Right lobe of liver (tissue), 6 donors: ENCODE data around the gene TCAP. TPM values are rescaled to one million over a fixed set of nuclear protein-coding genes. Genes with fewer than 3 reads are reported as not detected.
A peak's percentile ranks its signal among the peaks of the same experiment; 100 is the strongest.

ENCODE experiments used
- ATAC-seq, 4 donors: fragments of 200-7000 bp; cut with Tn5 transposase; one replicate each; pipeline ENCODE4 v1.9.1; 2020; ENCODE audit warnings: mild to moderate bottlenecking in 4 of 4, moderate library complexity in 4 of 4
- DNase-seq, 3 donors: peaks; one replicate each; pipeline ENCODE4 v3.0.0-alpha.2; 2020
- H3K27ac ChIP-seq, 3 donors: fragments of 200-600 bp; one replicate each; pipeline ENCODE4 v1.8.0; 2022
- H3K27me3 ChIP-seq, 2 donors: fragments of 200-600 bp; one replicate each; pipeline ENCODE4 v1.8.0; 2022
- H3K36me3 ChIP-seq, 4 donors: fragments of 200-600 bp; sonication (generic) in 1 of 4; one replicate each; pipeline versions ENCODE4 v1.5.1 to v1.8.0; 2017 to 2022; ENCODE audit warnings: control low read depth in 1 of 4
- H3K4me1 ChIP-seq, 4 donors: fragments of 200-600 bp; sonication (generic) in 1 of 4; one replicate each; pipeline versions ENCODE4 v1.5.1 to v1.8.0; 2017 to 2022; ENCODE audit warnings: control low read depth in 1 of 4
- H3K4me3 ChIP-seq, 3 donors: fragments of 200-600 bp; one replicate each; pipeline ENCODE4 v1.8.0; 2022
- H3K9me3 ChIP-seq, 4 donors: fragments of 200-600 bp; sonication (generic) in 1 of 4; one replicate each; pipeline versions ENCODE4 v1.5.1 to v1.8.0; 2017 to 2022; ENCODE audit warnings: control low read depth in 1 of 4
- POLR2A ChIP-seq: fragments of 450-650 bp; IDR thresholded peaks from one replicate; pipeline ENCODE4 v1.6.1; 2017; ENCODE audit warnings: antibody characterized with exemption, mild to moderate bottlenecking
- WGBS: methylation state at CpG from one replicate; pipeline ENCODE4 v1.1.6; 2018; ENCODE audit warnings: low coverage, low lambda C conversion rate; ENCODE audit not compliant: insufficient coverage; ENCODE audit errors: missing lambda C conversion rate; 5-methylcytosine and 5-hydroxymethylcytosine counted together
- intact Hi-C, 2 donors: fragments of 100-400 bp; cut with DNase I; formaldehyde crosslinking; loops; one replicate each; pipeline versions ENCODE4 v1.11.2 to v1.14.1; 2022
- total RNA-seq, 6 experiments: library from RNA; depleted of rRNA in 2 of 6; stranded (reverse); fragments of >200 nt in 2 of 6; fragmentation: NEBNext Ultra II Directional in 3 of 6; extraction: Animal tissue kit (Norgen Biotek cat#: 25700) in 3 of 6; gene quantifications; one replicate each; pipeline versions ENCODE4 v1.1.0 to v1.2.4, GENCODE V29; 2016 to 2023
- TF ChIP-seq, protein P1 (sequence below), 4 donors: fragments of 200-600 bp in 3 of 4; fragments of 450-650 bp in 1 of 4; IDR thresholded peaks; one replicate each; pipeline versions ENCODE4 v1.5.1 to v1.8.0; 2016 to 2022; ENCODE audit warnings: antibody characterized with exemption in 4 of 4, mild to moderate bottlenecking in 2 of 4
- donor health status: DM: no; HTN: yes; CAD: no.
- donor health status: DM: no; HTN: no; CAD: no.
- donor health status: DM: no; HTN: no; CAD: no.
- donor health status: DM: no; HTN: yes; CAD: no.
- donor health status: DM: no; HTN: yes; CAD: no.

TCAP gene
- total RNA-seq, 6 experiments from 2014 or later: 0.49 to 4.3 (median 1.1) TPM

- H3K36me3 ChIP-seq: no peaks in the 10 kb centered on the region
- no peak for DNase-seq
- intact Hi-C loops: loop anchor here in 1 of 2 donors (10.0 kb wide), 1 partner anchor 105 kb away; no protein-coding TSS in a partner anchor
- no peaks in the 10 kb centered on the region for H3K27me3 ChIP-seq
- WGBS: 76% methylated on average over 4 of the region's 11 CpGs
- no peaks in the 10 kb centered on the region for H3K9me3 ChIP-seq
- ATAC-seq: no peak
- no peak overlapping the region for H3K4me3 ChIP-seq
- peaks cover 0 to 17% (median 7%) of the 10 kb centered on the region in 4 donors for H3K4me1 ChIP-seq
- H3K27ac ChIP-seq: no peak overlapping the region
- no peak for TF ChIP-seq POLR2A
- TF ChIP-seq, protein P1, sequence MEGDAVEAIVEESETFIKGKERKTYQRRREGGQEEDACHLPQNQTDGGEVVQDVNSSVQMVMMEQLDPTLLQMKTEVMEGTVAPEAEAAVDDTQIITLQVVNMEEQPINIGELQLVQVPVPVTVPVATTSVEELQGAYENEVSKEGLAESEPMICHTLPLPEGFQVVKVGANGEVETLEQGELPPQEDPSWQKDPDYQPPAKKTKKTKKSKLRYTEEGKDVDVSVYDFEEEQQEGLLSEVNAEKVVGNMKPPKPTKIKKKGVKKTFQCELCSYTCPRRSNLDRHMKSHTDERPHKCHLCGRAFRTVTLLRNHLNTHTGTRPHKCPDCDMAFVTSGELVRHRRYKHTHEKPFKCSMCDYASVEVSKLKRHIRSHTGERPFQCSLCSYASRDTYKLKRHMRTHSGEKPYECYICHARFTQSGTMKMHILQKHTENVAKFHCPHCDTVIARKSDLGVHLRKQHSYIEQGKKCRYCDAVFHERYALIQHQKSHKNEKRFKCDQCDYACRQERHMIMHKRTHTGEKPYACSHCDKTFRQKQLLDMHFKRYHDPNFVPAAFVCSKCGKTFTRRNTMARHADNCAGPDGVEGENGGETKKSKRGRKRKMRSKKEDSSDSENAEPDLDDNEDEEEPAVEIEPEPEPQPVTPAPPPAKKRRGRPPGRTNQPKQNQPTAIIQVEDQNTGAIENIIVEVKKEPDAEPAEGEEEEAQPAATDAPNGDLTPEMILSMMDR (IDR thresholded peaks at IDR 0.05): no peak
Observed at GRCh38 chr17:39639566-39640458, 25.3 kb upstream of the TCAP start.

- peaks cover 0 to 17% (median 7%) of the 10 kb centered on the region in 4 donors for H3K4me1 ChIP-seq
- H3K36me3 ChIP-seq: no peaks in the 10 kb centered on the region
- ATAC-seq (no peak), DNase-seq (no peak)
- H3K27ac ChIP-seq: no peak overlapping the region
- no peaks in the 10 kb centered on the region for H3K9me3 ChIP-seq
- intact Hi-C loops: no loop called here
- TF ChIP-seq POLR2A: no peak
- TF ChIP-seq, protein P1 (IDR thresholded peaks at IDR 0.05): no peak
- WGBS: 53% methylated on average over 3 of the region's 4 CpGs
- H3K27me3 ChIP-seq: no peaks in the 10 kb centered on the region
- no peak overlapping the region for H3K4me3 ChIP-seq
Observed at GRCh38 chr17:39640591-39641031, 24.5 kb upstream of the TCAP start.

DNA sequence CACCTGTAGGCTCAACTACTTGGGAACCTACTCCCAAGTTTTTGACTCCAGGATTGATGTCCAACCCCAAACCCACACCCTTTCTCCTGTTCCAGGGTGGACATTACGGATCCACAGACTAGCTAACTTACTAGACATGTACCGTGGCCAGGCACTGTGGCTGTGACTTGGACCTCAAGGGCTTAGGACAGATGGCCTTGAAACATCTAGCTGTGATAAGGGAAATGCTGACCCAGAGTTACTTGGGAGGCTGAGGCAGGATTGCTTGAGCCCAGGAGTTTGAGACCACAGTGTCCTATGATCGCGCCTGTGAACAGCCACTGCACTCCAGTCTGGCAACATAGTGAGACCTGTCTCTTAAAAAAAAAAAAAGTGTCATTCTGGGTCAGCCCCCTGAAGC is 24.1 kb upstream of the TCAP start:
- H3K27me3 ChIP-seq: no peaks in the 10 kb centered on the region
- intact Hi-C loops: no loop called here
- no peak for DNase-seq
- H3K4me3 ChIP-seq: no peak overlapping the region
- TF ChIP-seq, protein P1 (IDR thresholded peaks at IDR 0.05): no peak
- TF ChIP-seq POLR2A: no peak
- H3K4me1 ChIP-seq: peaks cover 0 to 16% (median 7%) of the 10 kb centered on the region in 4 donors
- no peaks in the 10 kb centered on the region for H3K9me3 ChIP-seq
- H3K27ac ChIP-seq: no peak overlapping the region
- H3K36me3 ChIP-seq: no peaks in the 10 kb centered on the region
- 100% methylated on average over 3 of the region's 4 CpGs for WGBS
- no peak for ATAC-seq

- no peak overlapping the region for H3K27ac ChIP-seq
- H3K36me3 ChIP-seq: no peaks in the 10 kb centered on the region
- intact Hi-C loops: no loop called here
- H3K4me1 ChIP-seq: peaks cover 0 to 10% (median 3%) of the 10 kb centered on the region in 4 donors
- no peak for TF ChIP-seq POLR2A
- TF ChIP-seq, protein P1 (IDR thresholded peaks at IDR 0.05): no peak
- no peak overlapping the region for H3K4me3 ChIP-seq
- WGBS: 64% methylated on average over 6 of the region's 7 CpGs
- DNase-seq (no peak), ATAC-seq (peak in 3 of 4 donors; percentile 5 to 23 (median 6))
- H3K27me3 ChIP-seq: no peaks in the 10 kb centered on the region
- H3K9me3 ChIP-seq: no peaks in the 10 kb centered on the region
Observed at GRCh38 chr17:39641883-39642282, 23.3 kb upstream of the TCAP start.
